ENCODE measurements around the gene EIF4EBP2. TPM values are rescaled to one million over a fixed set of nuclear protein-coding genes. Genes with fewer than 3 reads are reported as not detected.

EIF4EBP2 gene
- total RNA-seq, 1 experiment from 2014 or later: 91.9 TPM

DNA sequence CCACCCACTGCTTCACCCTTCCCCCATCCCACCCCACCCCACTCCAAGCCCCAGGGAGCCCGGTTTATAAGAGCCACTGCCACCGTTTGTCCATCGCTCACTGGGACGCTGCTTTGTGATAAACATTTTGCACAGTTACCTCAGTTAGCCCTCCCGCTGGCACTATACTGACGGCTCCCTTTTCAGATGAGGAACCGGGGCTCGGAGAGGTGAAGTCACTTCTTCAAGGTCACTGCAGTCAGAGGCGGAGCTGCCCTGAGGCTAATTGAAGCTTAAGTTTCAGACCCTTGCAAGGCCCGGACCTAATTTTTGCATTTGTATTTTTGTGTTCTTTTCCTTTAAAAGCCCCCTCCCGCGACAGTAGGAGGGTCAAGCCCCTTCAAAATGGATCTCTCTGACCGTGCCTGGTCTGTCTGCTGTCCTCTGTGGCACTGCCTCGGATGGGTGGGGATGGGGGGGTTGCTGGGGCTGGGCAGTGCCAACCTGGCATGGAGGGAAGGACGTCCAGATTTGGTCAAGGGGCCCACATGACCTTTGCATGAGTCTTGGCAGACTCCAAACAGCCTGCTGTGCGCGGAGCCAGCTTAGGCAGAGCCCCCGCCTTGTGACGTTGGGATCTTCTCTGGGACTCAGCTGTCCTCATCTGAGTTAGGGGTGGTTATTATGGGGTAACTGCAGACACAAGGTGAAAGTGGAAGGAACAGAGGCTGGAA, 55.3 kb downstream of the EIF4EBP2 start:
- Histone ChIP-seq H3K9me3 (ENCODE audit: low read depth, low read length, poor library complexity, severe bottlenecking) (no peaks in the 10 kb centered on the region), H3K27ac (ENCODE audit: low read depth, low read length, poor library complexity, severe bottlenecking) (no peak overlapping the region), H3K27me3 (replicated peaks; ENCODE audit: insufficient read depth, low read depth, low read length, poor library complexity) (no peaks in the 10 kb centered on the region), H3K4me3 (ENCODE audit: low read depth, low read length, poor library complexity, severe bottlenecking) (no peak overlapping the region), H3K4me1 (ENCODE audit: insufficient read depth, low read length, poor library complexity, severe bottlenecking) (peaks cover 20% of the 10 kb centered on the region), H3K36me3 (ENCODE audit: insufficient read depth, low read length, poor library complexity, severe bottlenecking) (no peaks in the 10 kb centered on the region)
- no peak for DNase-seq (ENCODE audit: low spot score)
- no TSS peak for BruUV-seq (replicated peaks)
- ChIA-PET POLR2A (ENCODE audit: low non-redundant PET) (no interaction called here), CTCF (no interaction called here)
- intact Hi-C loops (cut with micrococcal nuclease; ENCODE audit: unreplicated experiment): no loop called here
- TF ChIP-seq, protein P1, sequence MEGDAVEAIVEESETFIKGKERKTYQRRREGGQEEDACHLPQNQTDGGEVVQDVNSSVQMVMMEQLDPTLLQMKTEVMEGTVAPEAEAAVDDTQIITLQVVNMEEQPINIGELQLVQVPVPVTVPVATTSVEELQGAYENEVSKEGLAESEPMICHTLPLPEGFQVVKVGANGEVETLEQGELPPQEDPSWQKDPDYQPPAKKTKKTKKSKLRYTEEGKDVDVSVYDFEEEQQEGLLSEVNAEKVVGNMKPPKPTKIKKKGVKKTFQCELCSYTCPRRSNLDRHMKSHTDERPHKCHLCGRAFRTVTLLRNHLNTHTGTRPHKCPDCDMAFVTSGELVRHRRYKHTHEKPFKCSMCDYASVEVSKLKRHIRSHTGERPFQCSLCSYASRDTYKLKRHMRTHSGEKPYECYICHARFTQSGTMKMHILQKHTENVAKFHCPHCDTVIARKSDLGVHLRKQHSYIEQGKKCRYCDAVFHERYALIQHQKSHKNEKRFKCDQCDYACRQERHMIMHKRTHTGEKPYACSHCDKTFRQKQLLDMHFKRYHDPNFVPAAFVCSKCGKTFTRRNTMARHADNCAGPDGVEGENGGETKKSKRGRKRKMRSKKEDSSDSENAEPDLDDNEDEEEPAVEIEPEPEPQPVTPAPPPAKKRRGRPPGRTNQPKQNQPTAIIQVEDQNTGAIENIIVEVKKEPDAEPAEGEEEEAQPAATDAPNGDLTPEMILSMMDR (conservative IDR thresholded peaks at IDR 0.05; ENCODE audit: low read depth, low read length): no peak
- no peak for TF ChIP-seq EZH2 (IDR thresholded peaks at IDR 0.05; ENCODE audit: borderline replicate concordance, low read depth, low read length, poor library complexity, severe bottlenecking)

DNA sequence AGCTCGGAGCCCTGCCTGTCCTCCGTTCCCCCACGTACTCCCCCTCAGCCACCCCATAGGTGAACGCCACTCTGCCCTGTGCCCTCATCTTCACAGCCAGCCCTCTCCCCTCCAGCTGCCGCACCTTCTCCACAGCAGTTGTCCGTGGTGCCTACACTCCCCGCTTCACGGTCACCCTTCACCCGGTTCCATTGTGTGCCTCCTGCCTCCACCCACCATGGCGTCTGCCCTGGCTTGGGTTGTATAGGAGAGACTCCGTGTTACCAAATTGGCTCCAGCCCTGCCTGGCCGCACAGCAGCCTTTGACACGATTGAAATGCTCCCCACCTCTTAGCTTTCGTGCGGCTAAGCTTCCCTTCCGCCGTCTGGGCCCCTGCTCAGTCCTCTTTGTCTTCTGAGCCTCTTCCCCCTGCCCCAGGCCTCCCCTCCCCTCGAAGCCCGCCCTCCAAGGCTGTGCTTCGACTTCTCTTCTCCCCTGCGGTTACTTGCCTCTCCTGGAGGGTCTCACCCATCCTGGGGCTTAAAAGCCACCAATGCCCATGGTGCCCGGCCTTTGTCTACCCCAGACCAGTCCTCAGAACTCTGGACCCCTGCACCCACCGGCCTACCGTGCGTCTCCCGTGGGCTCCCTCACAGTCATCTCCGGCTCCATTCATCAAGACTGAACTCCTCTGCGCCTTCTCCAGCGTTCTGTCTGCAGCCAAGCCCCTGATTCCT, 56.0 kb downstream of the EIF4EBP2 start:
- CTCF ChIA-PET: no interaction called here
- no peak for DNase-seq (ENCODE audit: low spot score)
- intact Hi-C loops (cut with micrococcal nuclease; ENCODE audit: unreplicated experiment): loop anchor here (5.0 kb wide), 2 partner anchors 82 to 422 kb away; no protein-coding TSS in a partner anchor

More for the DNA sequence above, 56.0 kb downstream of the EIF4EBP2 start:
- TF ChIP-seq, protein P1 (conservative IDR thresholded peaks at IDR 0.05; ENCODE audit: low read depth, low read length): no peak
- no peak for TF ChIP-seq EZH2 (IDR thresholded peaks at IDR 0.05; ENCODE audit: borderline replicate concordance, low read depth, low read length, poor library complexity, severe bottlenecking)
- Histone ChIP-seq H3K4me3 (ENCODE audit: low read depth, low read length, poor library complexity, severe bottlenecking) (no peak overlapping the region), H3K27me3 (replicated peaks; ENCODE audit: insufficient read depth, low read depth, low read length, poor library complexity) (no peaks in the 10 kb centered on the region), H3K9me3 (ENCODE audit: low read depth, low read length, poor library complexity, severe bottlenecking) (no peaks in the 10 kb centered on the region), H3K4me1 (ENCODE audit: insufficient read depth, low read length, poor library complexity, severe bottlenecking) (peaks cover 20% of the 10 kb centered on the region), H3K36me3 (ENCODE audit: insufficient read depth, low read length, poor library complexity, severe bottlenecking) (no peaks in the 10 kb centered on the region), H3K27ac (ENCODE audit: low read depth, low read length, poor library complexity, severe bottlenecking) (no peak overlapping the region)
- BruUV-seq (replicated peaks): no TSS peak
- POLR2A ChIA-PET (ENCODE audit: low non-redundant PET): no interaction called here

Measured in A673 (cell line).